Left renal cortex interstitium (tissue), 4 donors: ENCODE results near the gene MINPP1. TPM values are rescaled to one million over a fixed set of nuclear protein-coding genes. Genes with fewer than 3 reads are reported as not detected.

Experiments used
- polyA plus RNA-seq, 4 donors: library from polyadenylated mRNA; unstranded; fragments of 120-200 nt; gene quantifications; one replicate each; pipeline ENCODE4 v1.2.1, GENCODE V29; 2013; ENCODE audit not compliant: insufficient read length in 4 of 4

MINPP1 gene
- polyA plus RNA-seq, 4 donors, result 35.1 to 42.9 (median 38.6) TPM

Other genes with a start within 250 kb of the MINPP1 start
- gene NUTM2D, start 147.1 kb upstream of the MINPP1 start, polyA plus RNA-seq, result 10 to 100 TPM in 3 of 4 donors, 1 to 10 TPM in 1; 8.1 to 14.4 (median 11.7) TPM
- gene PAPSS2, start 155.0 kb downstream of the MINPP1 start, polyA plus RNA-seq, result 10 to 100 TPM; 35.3 to 51.3 (median 45.4) TPM